ENCODE results near the gene SPATA12. TPM values are rescaled to one million over a fixed set of nuclear protein-coding genes. Genes with fewer than 3 reads are reported as not detected.

The SPATA12 gene
- total RNA-seq, 2 donors from 2014 or later = not detected

Other genes starting within 250 kb of the SPATA12 start
- gene IL17RD, start 104.7 kb downstream of the SPATA12 start, total RNA-seq = under 1 TPM in 1 of 2 donors, not detected in 1; 0.28 TPM
- not detected for gene HESX1, start 139.3 kb downstream of the SPATA12 start, total RNA-seq
- 10 to 100 TPM; 23.1 to 27.8 TPM for gene APPL1, start 167.1 kb downstream of the SPATA12 start, total RNA-seq
- gene ASB14, start 232.0 kb downstream of the SPATA12 start, total RNA-seq = not detected

Measured in natural killer cell treated with Interleukin-12 subunit alpha and Interleukin-12 subunit beta and Interleukin-15 and Interleukin-18, amount 100 ng/mL, for 72 hours (primary cell).